Jurkat, Clone E6-1 (cell line): ENCODE data around the gene ARFRP1.
"Not testable (repeated sequence)": the region's sequence is repeated elsewhere in the genome, so short reads cannot be mapped to it uniquely, and the experiment has no call there.

Experiments
- DNase-seq: peaks from one replicate; pipeline ENCODE4 v3.0.0-alpha.2; 2011; ENCODE audit warnings: low read depth, low spot score
- H3K4me3 ChIP-seq: 2 replicates; pipeline ENCODE4 v1.5.1; 2011; ENCODE audit warnings: mild to moderate bottlenecking, low read length, control low read depth, moderate library complexity

Gene ARFRP1

GRCh38 chr20:63734946-63735858 is 27.4 kb upstream of the ARFRP1 start:
- 0 out of 2 replicates have a peak overlapping the region, but pooled peaks have one; percentile 93 for H3K4me3 ChIP-seq

DNA sequence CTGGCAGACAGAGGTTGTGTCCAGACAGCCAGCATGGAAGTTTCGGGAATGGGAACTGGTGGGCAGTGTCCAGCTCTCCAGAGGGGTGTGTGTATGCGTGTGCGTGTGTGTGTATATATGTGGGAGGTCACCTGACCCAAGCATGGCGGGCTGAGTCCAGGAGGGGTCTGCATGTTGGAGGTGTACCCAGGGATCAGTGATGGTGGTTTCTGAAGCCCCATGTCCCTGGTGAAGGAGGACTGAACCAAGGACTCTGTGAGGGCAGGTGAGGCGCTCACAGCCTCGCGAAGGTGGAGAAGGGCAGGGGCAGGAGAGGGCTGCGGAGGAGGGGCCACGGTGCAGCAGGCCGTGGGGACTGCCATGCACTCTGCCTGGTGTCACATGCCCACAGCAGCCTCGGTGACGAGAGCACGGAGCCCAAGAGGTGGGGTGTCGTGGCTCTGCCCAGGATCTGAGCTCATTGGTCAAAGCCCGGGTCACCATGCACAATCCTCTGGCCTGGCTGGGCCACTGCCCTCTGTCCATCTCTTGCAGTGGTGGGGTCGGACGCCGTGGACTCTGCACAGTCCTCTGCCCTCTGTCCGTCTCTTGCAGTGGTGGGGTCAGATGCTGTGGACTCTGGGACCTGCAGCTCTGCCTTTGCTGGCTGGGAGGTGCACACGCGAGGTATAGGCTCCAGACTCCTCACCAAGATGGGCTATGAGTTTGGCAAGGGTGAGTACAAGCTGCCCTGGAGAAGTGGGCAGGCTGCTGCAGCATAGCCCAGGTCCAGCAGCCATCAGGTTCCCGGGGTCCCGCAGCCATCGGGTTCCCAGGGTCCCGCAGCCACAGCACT is 26.6 kb upstream of the ARFRP1 start:
- no peak for DNase-seq
- H3K4me3 ChIP-seq: no peak overlapping the region

More at GRCh38 chr20:63734946-63735858, 27.4 kb upstream of the ARFRP1 start:
- DNase-seq: no peak

DNA sequence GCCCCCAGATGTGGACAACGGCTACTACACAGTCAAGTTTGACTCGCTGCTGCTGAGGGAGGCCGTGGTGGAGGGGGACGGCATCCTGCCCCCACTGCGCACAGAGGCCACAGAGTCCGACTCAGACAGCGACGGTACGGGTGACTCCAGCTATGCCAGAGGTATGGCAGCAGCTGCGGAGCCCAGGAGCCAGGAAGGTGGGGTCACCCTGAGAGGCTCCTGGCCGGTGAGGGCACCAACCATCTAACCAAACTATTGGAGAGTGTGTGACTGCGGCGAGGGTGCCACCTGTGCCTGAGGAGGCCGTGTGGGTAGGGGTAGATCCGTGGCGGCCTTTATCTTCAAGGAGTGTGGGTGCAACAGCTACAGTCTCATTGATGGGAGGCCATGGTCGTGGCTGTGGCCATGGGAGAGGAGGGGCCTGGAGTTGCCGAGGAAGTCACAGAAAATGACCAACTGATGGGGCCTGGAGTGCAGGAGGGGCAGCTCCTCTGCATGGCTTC is 25.9 kb upstream of the ARFRP1 start:
- no peak overlapping the region for H3K4me3 ChIP-seq
- no peak for DNase-seq

DNA sequence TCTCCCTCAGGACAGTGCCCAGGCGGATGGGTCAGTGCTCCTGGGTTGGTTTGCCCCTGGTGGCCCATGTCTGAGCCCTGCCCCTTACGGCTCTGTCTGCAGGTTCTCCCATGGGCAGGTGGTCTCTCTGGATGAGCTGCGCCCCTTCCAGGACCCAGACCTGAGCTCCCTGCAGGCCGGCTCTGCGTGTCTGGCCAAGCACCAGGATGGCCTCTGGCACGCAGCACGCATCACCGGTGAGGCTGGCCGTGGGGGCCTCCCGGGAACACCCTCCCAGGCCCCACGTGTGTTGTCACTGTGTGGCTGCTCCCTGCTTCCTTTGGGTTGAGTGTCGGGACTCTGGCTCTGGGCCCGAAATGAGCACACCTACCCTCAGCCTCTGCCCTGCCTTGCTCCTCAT is 25.3 kb upstream of the ARFRP1 start:
- no peak for DNase-seq
- H3K4me3 ChIP-seq: no peak overlapping the region

- DNase-seq: no peak
- H3K4me3 ChIP-seq: no peak overlapping the region
Measured at GRCh38 chr20:63732118-63733095, 24.6 kb upstream of the ARFRP1 start.

DNA sequence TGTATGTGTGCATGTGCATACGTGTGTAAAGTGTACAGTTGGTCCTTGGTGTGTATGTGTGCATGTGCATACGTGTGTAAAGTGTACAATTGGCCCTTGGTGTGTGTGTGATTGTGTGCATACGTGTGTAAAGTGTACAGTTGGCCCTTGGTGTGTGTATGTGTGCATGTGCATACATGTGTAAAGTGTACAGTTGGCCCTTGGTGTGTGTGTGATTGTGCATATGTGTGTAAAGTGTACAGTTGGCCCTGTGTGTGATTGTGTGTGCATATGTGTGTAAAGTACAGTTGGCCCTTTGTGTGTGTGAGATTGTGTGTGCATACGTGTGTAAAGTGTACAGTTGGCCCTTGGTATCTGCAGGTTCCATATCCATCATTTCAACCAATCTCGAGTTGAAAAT is 23.6 kb upstream of the ARFRP1 start:
- DNase-seq: no peak
- H3K4me3 ChIP-seq: peak overlapping the region; percentile 40

- not testable (repeated sequence) for H3K4me3 ChIP-seq, DNase-seq
Measured at GRCh38 chr20:63730189-63730733, 22.5 kb upstream of the ARFRP1 start.

GRCh38 chr20:63722967-63723622 is 15.3 kb upstream of the ARFRP1 start:
- not testable (repeated sequence) for DNase-seq, H3K4me3 ChIP-seq

DNA sequence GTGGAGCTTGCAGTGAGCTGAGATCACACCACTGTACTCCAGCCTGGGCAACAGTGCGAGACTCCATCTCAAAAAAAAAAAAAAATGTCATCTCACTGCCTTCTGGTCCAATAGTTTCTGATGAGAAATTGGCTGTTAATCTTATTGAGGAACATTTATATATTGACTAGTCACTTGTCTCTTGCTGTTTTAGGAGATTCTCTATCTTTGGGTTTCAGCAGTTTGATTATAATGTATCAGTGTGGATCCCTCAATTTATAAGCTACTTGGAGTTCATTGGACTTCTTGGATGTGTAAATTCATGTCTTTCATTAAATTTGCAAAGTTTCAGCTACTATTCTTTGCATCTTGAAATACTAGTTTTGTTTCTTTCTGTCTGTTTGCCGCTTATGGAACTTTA is 11.2 kb upstream of the ARFRP1 start:
- no peak overlapping the region for H3K4me3 ChIP-seq
- DNase-seq: no peak

- no peak overlapping the region for H3K4me3 ChIP-seq
- DNase-seq: no peak
Measured at GRCh38 chr20:63714858-63715257, 7.1 kb upstream of the ARFRP1 start.

DNA sequence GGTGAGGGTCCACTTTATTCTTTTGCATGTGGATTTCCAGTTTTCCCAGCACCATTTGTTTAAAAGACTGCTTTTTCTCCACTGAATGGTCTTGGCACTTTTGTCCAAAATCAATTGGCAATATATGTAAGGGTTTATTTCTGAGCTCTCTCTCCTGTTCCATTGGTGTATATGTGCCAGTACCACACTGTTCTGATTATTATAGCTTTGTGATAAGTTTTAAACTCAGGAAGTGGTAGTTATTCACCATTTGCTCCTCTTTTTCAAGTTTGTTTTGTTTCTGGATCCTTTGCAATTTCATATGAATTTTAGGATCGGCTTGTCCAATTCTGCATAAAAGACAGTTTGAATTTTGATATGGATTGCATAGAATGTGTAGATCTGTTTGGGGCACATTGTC is 4.4 kb upstream of the ARFRP1 start:
- H3K4me3 ChIP-seq: no peak overlapping the region

DNA sequence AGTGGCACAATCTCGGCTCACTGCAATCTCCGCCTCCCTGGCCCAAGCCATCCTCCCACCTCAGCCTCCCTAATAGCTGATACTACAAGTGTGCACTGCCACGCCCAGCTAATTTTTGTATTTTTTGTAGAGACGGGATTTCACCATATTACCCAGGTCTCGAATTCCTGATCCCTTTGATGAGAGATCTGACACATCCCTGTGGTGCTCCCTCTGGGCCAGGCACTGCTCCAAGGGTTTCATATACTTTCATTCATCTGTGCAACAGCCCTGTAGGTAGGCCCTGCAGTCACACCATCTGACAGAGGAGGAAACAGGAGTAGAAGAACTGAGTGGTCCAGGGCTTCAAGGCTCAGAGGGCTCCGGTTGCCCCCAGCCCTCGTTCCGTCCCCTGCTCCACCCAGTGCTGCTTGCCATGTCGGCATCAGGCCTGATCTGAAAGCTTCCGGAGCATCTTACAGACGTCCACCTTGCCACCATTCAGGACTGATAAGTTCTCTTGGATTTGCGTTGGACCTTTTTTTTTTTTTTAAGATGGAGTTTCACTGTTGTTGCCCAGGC is 3.4 kb upstream of the ARFRP1 start:
- H3K4me3 ChIP-seq: no peak overlapping the region
- DNase-seq: no peak

More for the DNA sequence above, 4.4 kb upstream of the ARFRP1 start:
- no peak for DNase-seq

GRCh38 chr20:63709149-63709527 is 1.4 kb upstream of the ARFRP1 start:
- H3K4me3 ChIP-seq: peak overlapping the region; percentile 84

GRCh38 chr20:63708301-63709148 is 749 bp upstream of the ARFRP1 start:
- DNase-seq: no peak
- peak overlapping the region; percentile 84 for H3K4me3 ChIP-seq

More at GRCh38 chr20:63709149-63709527, 1.4 kb upstream of the ARFRP1 start:
- no peak for DNase-seq

- DNase-seq: peak; percentile 65
- peak overlapping the region; percentile 84 for H3K4me3 ChIP-seq
Measured at GRCh38 chr20:63706852-63707557, 771 bp downstream of the ARFRP1 start.

DNA sequence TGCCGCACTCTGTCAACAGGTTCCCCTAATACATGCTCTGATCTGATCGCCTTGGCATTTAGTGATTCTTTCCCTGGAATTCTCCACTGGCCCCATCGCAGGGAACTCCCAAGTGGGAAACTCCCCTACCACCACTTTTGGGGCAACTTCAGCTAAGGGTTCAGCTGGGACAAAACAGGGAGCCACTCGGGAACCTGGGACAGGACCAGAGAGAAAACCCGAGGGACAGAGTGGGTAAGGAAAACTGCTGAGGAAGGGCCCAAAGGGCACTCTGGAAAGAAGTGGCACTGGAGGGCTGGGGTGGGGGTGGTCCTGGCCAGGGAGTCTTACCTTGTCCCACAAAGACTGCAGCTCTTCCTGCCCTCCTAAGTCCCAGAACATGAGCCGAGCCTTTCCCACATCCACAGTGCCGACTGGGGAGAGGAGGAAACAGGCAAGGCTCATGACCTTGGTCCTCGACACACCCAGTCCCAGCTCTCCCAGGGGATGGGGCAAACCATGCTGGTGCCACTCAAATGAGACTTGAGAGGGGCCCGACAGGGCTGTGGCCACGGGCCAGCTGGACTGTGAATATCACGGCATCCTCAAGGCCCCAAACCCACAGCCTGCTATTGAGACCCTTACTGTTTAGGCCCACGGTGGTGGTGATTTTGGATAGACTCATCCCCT is 1.6 kb downstream of the ARFRP1 start:
- peak overlapping the region; percentile 84 for H3K4me3 ChIP-seq

More for the DNA sequence above, 1.6 kb downstream of the ARFRP1 start:
- DNase-seq: no peak
